Bronchial epithelial cell (primary cell): ENCODE data around the gene CLASP1. TPM values are rescaled to one million over a fixed set of nuclear protein-coding genes. Genes with fewer than 3 reads are reported as not detected.
"Not testable (repeated sequence)": the region's sequence is repeated elsewhere in the genome, so short reads cannot be mapped to it uniquely, and the experiment has no call there.

ENCODE experiments used
- DNase-seq: peaks from one replicate; pipeline ENCODE4 v3.0.0-alpha.2; 2010; ENCODE audit warnings: low read depth
- FAIRE-seq: peaks from 2 replicates; lab custom pipeline; 2011; peaks lifted over from hg19 to GRCh38; lab: Jason Lieb, UNC
- H3K27me3 ChIP-seq: 2 replicates; pipeline ENCODE4 v1.5.1; 2011; ENCODE audit warnings: low read length; ENCODE audit not compliant: control insufficient read depth, insufficient read depth
- H3K36me3 ChIP-seq: 2 replicates; pipeline ENCODE4 v1.5.1; 2011; ENCODE audit warnings: low read length; ENCODE audit not compliant: control insufficient read depth, insufficient read depth
- H3K4me3 ChIP-seq: 2 replicates; pipeline ENCODE4 v1.5.1; 2011; ENCODE audit warnings: mild to moderate bottlenecking, low read depth, low read length, control low read depth
- CTCF ChIP-seq: IDR thresholded peaks from 2 replicates; pipeline ENCODE4 v1.5.1; 2011; ENCODE audit warnings: mild to moderate bottlenecking, moderate library complexity, low read length, control low read depth, inconsistent platforms; ENCODE audit not compliant: insufficient read depth, severe bottlenecking
- total RNA-seq: library from RNA; depleted of rRNA; stranded (reverse); fragments of >200 nt; gene quantifications from 2 replicates; pipeline ENCODE4 v1.2.1, GENCODE V29; 2014

CLASP1 gene
- total RNA-seq, 1 donor from 2014 or later = 56.9 TPM

DNA sequence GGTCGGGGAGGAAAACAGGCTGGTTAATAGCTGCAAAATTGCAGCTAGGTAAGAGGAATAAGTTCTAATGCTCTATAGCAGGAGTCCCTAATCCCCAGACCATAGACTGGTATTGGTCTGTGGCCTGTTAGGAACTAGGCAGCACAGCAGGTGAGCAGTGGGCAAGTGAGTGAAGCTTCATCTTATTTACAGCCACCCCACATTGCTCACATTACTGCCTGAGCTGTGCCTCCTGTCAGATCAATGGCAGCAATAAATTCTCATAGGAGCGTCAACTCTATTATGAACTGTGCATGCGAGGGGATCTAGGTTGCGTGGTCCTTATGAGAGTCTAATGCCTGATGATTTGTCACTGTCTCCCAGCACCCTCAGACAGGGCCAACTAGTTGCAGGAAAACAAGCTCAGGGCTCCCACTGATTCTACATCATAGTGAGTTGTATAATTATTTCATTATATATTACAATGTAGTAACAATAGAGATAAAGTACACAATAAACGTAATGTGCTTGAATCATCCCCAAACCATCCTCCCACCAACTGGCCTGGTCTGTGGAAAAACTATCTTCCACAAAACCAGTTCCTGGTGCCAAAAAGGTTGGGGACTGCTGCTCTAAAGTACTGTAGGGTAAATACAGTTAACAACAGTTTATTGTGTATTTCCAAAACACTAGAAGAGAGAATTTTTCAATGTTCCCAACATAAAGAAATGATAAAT, 272.6 kb downstream of the CLASP1 start:
- H3K27me3 ChIP-seq = no peaks in the 10 kb centered on the region
- peaks cover 9% of the 10 kb centered on the region for H3K36me3 ChIP-seq
- FAIRE-seq = no peak

GRCh38 chr2:121375621-121376159, 273.6 kb downstream of the CLASP1 start:
- TF ChIP-seq CTCF = no peak
- Histone ChIP-seq H3K36me3 (peaks cover 6% of the 10 kb centered on the region), H3K27me3 (no peaks in the 10 kb centered on the region), H3K4me3 (no peak overlapping the region)
- DNase-seq = no peak
- FAIRE-seq = no peak

More for the DNA sequence above, 272.6 kb downstream of the CLASP1 start:
- TF ChIP-seq CTCF = no peak
- no peak for DNase-seq
- H3K4me3 ChIP-seq = no peak overlapping the region

GRCh38 chr2:121374412-121375075, 274.7 kb downstream of the CLASP1 start:
- not testable (repeated sequence) for DNase-seq, H3K27me3 ChIP-seq, H3K4me3 ChIP-seq, FAIRE-seq, H3K36me3 ChIP-seq

DNA sequence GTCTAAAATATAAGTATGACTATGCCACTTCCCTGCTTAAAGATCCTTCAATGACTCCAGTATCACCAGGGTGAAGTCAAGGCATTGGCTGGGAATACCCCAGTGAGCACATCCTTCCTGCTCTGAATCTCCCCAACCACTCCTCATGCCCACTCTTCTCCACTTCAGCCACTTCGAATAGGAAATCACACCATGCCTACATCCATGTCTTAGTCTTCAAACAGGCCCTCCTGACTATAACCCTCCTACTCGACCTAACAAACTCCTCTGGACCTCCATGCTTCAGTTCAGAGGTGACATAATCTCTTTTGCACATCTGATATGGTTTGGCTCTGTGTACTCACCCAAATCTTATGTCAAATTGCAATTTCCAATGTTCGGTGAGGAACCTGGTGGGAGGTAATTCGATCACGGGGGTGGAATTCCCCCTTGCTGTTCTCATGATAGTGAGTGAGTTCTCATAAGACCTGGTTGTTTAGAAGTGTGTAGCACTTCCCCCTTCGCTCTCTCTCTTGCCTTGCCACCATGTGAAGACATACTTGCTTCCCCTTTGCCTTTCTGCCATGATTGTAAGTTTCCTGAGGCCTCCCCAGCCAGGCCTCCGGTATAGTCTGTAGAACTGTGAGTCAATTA, 276.4 kb downstream of the CLASP1 start:
- Histone ChIP-seq H3K36me3 (peaks cover 10% of the 10 kb centered on the region), H3K27me3 (no peaks in the 10 kb centered on the region), H3K4me3 (no peak overlapping the region)
- no peak for DNase-seq
- FAIRE-seq = peak; percentile 7
- TF ChIP-seq CTCF = no peak

DNA sequence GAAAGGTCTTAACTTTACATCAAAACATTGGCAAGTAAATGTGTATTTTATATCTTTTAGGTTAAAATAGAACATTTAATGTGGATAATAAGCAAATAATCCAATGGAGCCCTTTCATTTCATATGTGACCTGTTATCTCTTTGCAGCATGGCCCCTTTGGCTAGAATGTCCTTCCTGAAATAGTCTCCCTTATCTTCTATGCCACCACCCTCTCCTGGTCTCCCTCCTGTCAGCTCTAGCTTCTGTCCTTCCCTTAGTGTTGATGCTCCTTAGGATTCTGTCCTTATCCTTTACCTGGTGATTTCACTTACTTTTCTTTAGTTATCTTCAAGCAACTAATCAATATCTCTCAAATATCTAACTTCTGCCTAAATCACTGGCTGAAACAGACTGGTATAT, 277.2 kb downstream of the CLASP1 start:
- no peak for TF ChIP-seq CTCF
- DNase-seq (no peak), FAIRE-seq (no peak)
- no peaks in the 10 kb centered on the region for H3K27me3 ChIP-seq
- H3K4me3 ChIP-seq = no peak overlapping the region
- H3K36me3 ChIP-seq = peaks cover 15% of the 10 kb centered on the region

GRCh38 chr2:121368836-121369235, 280.4 kb downstream of the CLASP1 start:
- no peak overlapping the region for H3K4me3 ChIP-seq
- no peak for TF ChIP-seq CTCF
- H3K36me3 ChIP-seq = peaks cover 21% of the 10 kb centered on the region
- DNase-seq (no peak), FAIRE-seq (no peak)
- H3K27me3 ChIP-seq = no peaks in the 10 kb centered on the region
